HEK293 (cell line): ENCODE results near the gene C17orf107.

ENCODE experiments used
- ATF2 ChIP-seq: fragments of 450-650 bp; formaldehyde crosslinking; IDR thresholded peaks from 2 replicates; pipeline ENCODE4 v1.5.1; 2016; ENCODE audit warnings: missing biosample characterization, missing genetic modification characterization, low read depth
- CTCF ChIP-seq: fragments of 450-650 bp; formaldehyde crosslinking; IDR thresholded peaks from 2 replicates; pipeline ENCODE4 v1.5.1; 2016; ENCODE audit warnings: missing biosample characterization, missing genetic modification characterization
- YY1 ChIP-seq: fragments of 450-650 bp; formaldehyde crosslinking; IDR thresholded peaks from 2 replicates; pipeline ENCODE4 v1.5.1; 2018; ENCODE audit warnings: missing biosample characterization, missing genetic modification characterization
- ZBTB20 ChIP-seq: fragments of 450-650 bp; formaldehyde crosslinking; IDR thresholded peaks from 2 replicates; pipeline ENCODE4 v1.5.1; 2016; ENCODE audit warnings: missing biosample characterization, missing genetic modification characterization
- ZEB2 ChIP-seq: fragments of 450-650 bp; formaldehyde crosslinking; IDR thresholded peaks from 2 replicates; pipeline ENCODE4 v1.5.1; 2016; ENCODE audit warnings: missing biosample characterization, missing genetic modification characterization
- ZNF302 ChIP-seq: fragments of 450-650 bp; formaldehyde crosslinking; IDR thresholded peaks from 2 replicates; pipeline ENCODE4 v1.5.1; 2016; ENCODE audit warnings: missing biosample characterization, missing genetic modification characterization, low read depth
- ZNF350 ChIP-seq: fragments of 450-650 bp; formaldehyde crosslinking; IDR thresholded peaks from 2 replicates; pipeline ENCODE4 v1.5.0; 2017; ENCODE audit warnings: missing biosample characterization, mild to moderate bottlenecking, missing genetic modification characterization
- ZNF416 ChIP-seq: fragments of 450-650 bp; formaldehyde crosslinking; IDR thresholded peaks from 2 replicates; pipeline ENCODE4 v1.5.1; 2016; ENCODE audit warnings: missing biosample characterization, missing genetic modification characterization
- ZNF473 ChIP-seq: fragments of 450-650 bp; formaldehyde crosslinking; IDR thresholded peaks from 2 replicates; pipeline ENCODE4 v1.5.1; 2017; ENCODE audit warnings: missing biosample characterization, missing genetic modification characterization
- ZNF768 ChIP-seq: fragments of 450-650 bp; formaldehyde crosslinking; IDR thresholded peaks from 2 replicates; pipeline ENCODE4 v1.5.1; 2018; ENCODE audit warnings: missing biosample characterization, mild to moderate bottlenecking, missing genetic modification characterization
- ZNF792 ChIP-seq: fragments of 450-650 bp; formaldehyde crosslinking; IDR thresholded peaks from 2 replicates; pipeline ENCODE4 v1.5.1; 2016; ENCODE audit warnings: missing biosample characterization, missing genetic modification characterization
- TF ChIP-seq, protein P1 (sequence below): fragments of 450-650 bp; formaldehyde crosslinking; IDR thresholded peaks from 2 replicates; pipeline ENCODE4 v1.5.1; 2016; ENCODE audit warnings: missing biosample characterization, missing genetic modification characterization
- TF ChIP-seq, protein P2 (sequence below): fragments of 450-650 bp; formaldehyde crosslinking; conservative IDR thresholded peaks from 2 replicates; pipeline ENCODE4 v1.5.1; 2016; ENCODE audit warnings: low read depth, missing biosample characterization, missing genetic modification characterization

DNA sequence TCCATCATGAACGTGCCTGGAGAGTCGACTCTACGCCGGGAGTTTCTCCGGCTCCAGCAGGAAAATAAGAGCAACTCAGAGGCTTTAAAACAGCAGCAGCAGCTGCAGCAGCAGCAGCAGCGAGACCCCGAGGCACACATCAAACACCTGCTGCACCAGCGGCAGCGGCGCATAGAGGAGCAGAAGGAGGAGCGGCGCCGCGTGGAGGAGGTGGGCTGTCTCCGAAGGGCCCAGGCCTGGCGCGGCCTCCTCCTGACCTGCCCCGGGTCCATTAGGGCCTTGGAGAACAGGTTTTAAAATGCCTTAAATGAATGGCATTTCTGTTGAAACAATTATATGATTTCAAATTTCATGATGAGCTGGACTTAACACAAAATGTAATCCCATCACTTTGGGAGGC is 11.8 kb upstream of the C17orf107 start:
- no peak for TF ChIP-seq ZEB2
- no peak for TF ChIP-seq ZNF473 (tag by site-specific recombination)
- no peak for TF ChIP-seq CTCF (tag by site-specific recombination)
- TF ChIP-seq, protein P1, sequence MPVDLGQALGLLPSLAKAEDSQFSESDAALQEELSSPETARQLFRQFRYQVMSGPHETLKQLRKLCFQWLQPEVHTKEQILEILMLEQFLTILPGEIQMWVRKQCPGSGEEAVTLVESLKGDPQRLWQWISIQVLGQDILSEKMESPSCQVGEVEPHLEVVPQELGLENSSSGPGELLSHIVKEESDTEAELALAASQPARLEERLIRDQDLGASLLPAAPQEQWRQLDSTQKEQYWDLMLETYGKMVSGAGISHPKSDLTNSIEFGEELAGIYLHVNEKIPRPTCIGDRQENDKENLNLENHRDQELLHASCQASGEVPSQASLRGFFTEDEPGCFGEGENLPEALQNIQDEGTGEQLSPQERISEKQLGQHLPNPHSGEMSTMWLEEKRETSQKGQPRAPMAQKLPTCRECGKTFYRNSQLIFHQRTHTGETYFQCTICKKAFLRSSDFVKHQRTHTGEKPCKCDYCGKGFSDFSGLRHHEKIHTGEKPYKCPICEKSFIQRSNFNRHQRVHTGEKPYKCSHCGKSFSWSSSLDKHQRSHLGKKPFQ: no peak
- TF ChIP-seq ZNF350: no peak
- TF ChIP-seq YY1 (tag by site-specific recombination): no peak
- no peak for TF ChIP-seq ZNF416
- TF ChIP-seq ZNF302: no peak
- TF ChIP-seq ZBTB20 (tag by site-specific recombination): no peak
- TF ChIP-seq, protein P2, sequence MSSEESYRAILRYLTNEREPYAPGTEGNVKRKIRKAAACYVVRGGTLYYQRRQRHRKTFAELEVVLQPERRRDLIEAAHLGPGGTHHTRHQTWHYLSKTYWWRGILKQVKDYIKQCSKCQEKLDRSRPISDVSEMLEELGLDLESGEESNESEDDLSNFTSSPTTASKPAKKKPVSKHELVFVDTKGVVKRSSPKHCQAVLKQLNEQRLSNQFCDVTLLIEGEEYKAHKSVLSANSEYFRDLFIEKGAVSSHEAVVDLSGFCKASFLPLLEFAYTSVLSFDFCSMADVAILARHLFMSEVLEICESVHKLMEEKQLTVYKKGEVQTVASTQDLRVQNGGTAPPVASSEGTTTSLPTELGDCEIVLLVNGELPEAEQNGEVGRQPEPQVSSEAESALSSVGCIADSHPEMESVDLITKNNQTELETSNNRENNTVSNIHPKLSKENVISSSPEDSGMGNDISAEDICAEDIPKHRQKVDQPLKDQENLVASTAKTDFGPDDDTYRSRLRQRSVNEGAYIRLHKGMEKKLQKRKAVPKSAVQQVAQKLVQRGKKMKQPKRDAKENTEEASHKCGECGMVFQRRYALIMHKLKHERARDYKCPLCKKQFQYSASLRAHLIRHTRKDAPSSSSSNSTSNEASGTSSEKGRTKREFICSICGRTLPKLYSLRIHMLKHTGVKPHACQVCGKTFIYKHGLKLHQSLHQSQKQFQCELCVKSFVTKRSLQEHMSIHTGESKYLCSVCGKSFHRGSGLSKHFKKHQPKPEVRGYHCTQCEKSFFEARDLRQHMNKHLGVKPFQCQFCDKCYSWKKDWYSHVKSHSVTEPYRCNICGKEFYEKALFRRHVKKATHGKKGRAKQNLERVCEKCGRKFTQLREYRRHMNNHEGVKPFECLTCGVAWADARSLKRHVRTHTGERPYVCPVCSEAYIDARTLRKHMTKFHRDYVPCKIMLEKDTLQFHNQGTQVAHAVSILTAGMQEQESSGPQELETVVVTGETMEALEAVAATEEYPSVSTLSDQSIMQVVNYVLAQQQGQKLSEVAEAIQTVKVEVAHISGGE (tag by site-specific recombination): no peak
- no peak for TF ChIP-seq ZNF768 (tag by site-specific recombination)
- TF ChIP-seq ZNF792 (tag by site-specific recombination): no peak
- TF ChIP-seq ATF2 (tag by site-specific recombination): no peak
